Stimulated activated CD4-positive, alpha-beta T cell treated with anti-CD3 and anti-CD28 coated beads, TNF-alpha, amount 100 ng/mL, for 4 hours (primary cell): ENCODE data around the gene DYRK1B.
"Not testable (repeated sequence)": the region's sequence is repeated elsewhere in the genome, so short reads cannot be mapped to it uniquely, and the experiment has no call there.

ENCODE experiments used
- DNase-seq, 3 experiments: peaks; one replicate each; pipeline ENCODE4 v3.0.0-alpha.2; 2020; ENCODE audit warnings: low read depth in 3 of 3

DYRK1B gene

GRCh38 chr19:39833464-39834286, at the start of gene DYRK1B:
TSS of gene DYRK1B (minus strand) at chr19:39834162. CDS start at chr19:39831867, 2,295 bp downstream.
- peak; percentile 88 to 96 (median 88) for DNase-seq

- DNase-seq: not testable (repeated sequence)
Observed at GRCh38 chr19:39882645-39883044, 48.7 kb upstream of the DYRK1B start.

- peak in 1 of 3 experiments; percentile 16 for DNase-seq
Observed at GRCh38 chr19:39881495-39882110, 47.6 kb upstream of the DYRK1B start.

GRCh38 chr19:39880241-39880640, 46.3 kb upstream of the DYRK1B start:
- DNase-seq: not testable (repeated sequence)

- not testable (repeated sequence) for DNase-seq
Observed at GRCh38 chr19:39879796-39880195, 45.8 kb upstream of the DYRK1B start.

- DNase-seq: not testable (repeated sequence)
Observed at GRCh38 chr19:39878866-39879265, 44.9 kb upstream of the DYRK1B start.

GRCh38 chr19:39878398-39878797, 44.4 kb upstream of the DYRK1B start:
- no peak for DNase-seq

- DNase-seq: not testable (repeated sequence)
Observed at GRCh38 chr19:39877982-39878381, 44.0 kb upstream of the DYRK1B start.

GRCh38 chr19:39877488-39877887, 43.5 kb upstream of the DYRK1B start:
- DNase-seq: not testable (repeated sequence)

GRCh38 chr19:39876486-39876885, 42.5 kb upstream of the DYRK1B start:
- DNase-seq: not testable (repeated sequence)

- not testable (repeated sequence) for DNase-seq
Observed at GRCh38 chr19:39875401-39875864, 41.5 kb upstream of the DYRK1B start.

- no peak for DNase-seq
Observed at GRCh38 chr19:39874404-39874803, 40.4 kb upstream of the DYRK1B start.

- DNase-seq: no peak
Observed at GRCh38 chr19:39873385-39873784, 39.4 kb upstream of the DYRK1B start.

- no peak for DNase-seq
Observed at GRCh38 chr19:39871886-39872866, 38.2 kb upstream of the DYRK1B start.

GRCh38 chr19:39871362-39871761, 37.4 kb upstream of the DYRK1B start:
- DNase-seq: no peak

GRCh38 chr19:39870171-39870971, 36.4 kb upstream of the DYRK1B start:
- DNase-seq: no peak

- DNase-seq: no peak
Observed at GRCh38 chr19:39867952-39868351, 34.0 kb upstream of the DYRK1B start.

GRCh38 chr19:39867133-39867532, 33.2 kb upstream of the DYRK1B start:
- no peak for DNase-seq

GRCh38 chr19:39865953-39866352, 32.0 kb upstream of the DYRK1B start:
- no peak for DNase-seq

GRCh38 chr19:39865186-39865585, 31.2 kb upstream of the DYRK1B start:
- DNase-seq: no peak

- DNase-seq: no peak
Observed at GRCh38 chr19:39864118-39864517, 30.2 kb upstream of the DYRK1B start.
